ENCODE results near the gene MCTP1. TPM values are rescaled to one million over a fixed set of nuclear protein-coding genes. Genes with fewer than 3 reads are reported as not detected.

MCTP1 gene
- total and polyA plus RNA-seq, 2 donors: 5.9 to 20.2 TPM

DNA sequence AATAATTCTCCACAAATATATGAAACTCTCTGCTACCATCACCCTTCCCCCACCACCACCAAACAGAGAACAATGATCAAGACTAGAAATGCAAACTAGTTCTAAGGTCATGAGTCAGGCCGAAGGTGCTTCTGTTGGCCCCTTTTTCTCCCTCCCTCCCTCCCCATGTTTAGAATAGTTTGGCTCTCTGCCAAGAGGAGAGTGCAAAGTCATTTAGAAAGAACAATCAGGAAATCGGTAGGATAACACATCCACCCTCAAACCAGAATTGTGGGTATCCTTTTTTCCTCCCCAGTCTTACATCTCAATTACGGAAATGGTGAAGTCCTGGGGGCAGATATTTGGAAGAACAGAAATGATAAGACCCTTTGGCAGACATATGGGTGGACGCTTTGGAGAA lies 496.4 kb downstream of the MCTP1 start:
- H3K36me3 ChIP-seq (ENCODE audit: control insufficient read depth in 2 of 2, insufficient read depth in 2 of 2, low read length in 1 of 2): peaks cover 0 to 10% of the 10 kb centered on the region in 2 donors
- H3K4me1 ChIP-seq (ENCODE audit: control insufficient read depth in 2 of 2, insufficient read depth in 2 of 2, low read length in 2 of 2): peaks cover 16 to 30% of the 10 kb centered on the region in 2 donors
- H3K4me3 ChIP-seq (ENCODE audit: low read length in 2 of 2): no peak overlapping the region
- 93% methylated on average over 4 of the region's 4 CpGs for WGBS
- no peak for DNase-seq (ENCODE audit: low read depth in 6 of 9, low spot score in 9 of 9)
- H3K27me3 ChIP-seq (ENCODE audit: control insufficient read depth in 2 of 2, insufficient read depth in 1 of 2, low read length in 1 of 2): no peaks in the 10 kb centered on the region
- H3K27ac ChIP-seq (ENCODE audit: low read depth in 1 of 2, low read length in 1 of 2): no peak overlapping the region
- peaks cover 0 to 11% of the 10 kb centered on the region in 2 donors for H3K9me3 ChIP-seq (ENCODE audit: control insufficient read depth in 2 of 2, insufficient read depth in 1 of 2, low read length in 1 of 2)

DNA sequence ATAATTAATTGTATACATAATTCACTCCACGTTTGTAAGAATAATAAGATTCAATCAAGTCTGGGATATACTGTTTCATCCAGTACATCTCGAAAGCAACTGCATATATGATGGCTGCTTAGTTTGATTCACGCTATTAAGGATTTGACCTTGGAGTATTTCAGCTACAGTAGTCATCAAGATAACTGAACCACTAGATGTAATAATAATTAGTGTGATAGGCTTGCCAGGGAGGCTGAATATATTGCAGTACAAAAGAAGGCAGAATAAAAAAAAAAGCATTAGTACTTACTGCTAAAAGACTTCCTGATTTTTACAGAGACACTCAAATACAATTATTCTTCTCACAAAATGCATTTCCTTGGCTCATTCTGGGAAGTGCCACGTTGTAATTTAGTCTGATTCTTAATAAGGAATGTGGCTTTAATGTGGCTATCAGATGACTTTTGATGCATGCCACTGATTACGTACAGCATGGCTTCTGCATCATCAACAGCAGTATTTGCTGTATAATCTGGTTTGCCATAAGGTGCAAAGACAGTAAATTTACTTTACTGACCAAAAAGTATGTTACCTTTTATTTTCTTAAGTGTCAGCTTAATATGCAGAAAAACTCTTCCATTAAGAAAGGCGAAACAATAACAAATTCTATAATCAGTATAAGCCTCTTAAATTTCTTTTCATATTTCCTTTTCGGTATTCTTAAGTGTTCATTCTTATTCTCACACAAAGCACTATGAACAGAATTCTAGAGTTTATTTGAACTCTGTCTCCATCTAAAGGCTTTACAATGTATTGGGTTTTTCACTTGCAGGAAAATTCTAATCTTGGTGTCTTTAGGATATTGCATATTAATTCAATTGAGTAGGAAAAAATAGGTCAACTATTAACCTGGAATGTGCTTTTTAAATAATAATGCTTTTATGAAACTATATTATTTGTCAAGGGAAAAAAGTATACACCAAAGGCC lies 500.1 kb downstream of the MCTP1 start:
- H3K36me3 ChIP-seq (ENCODE audit: control insufficient read depth in 2 of 2, insufficient read depth in 2 of 2, low read length in 1 of 2): peaks cover 0 to 3% of the 10 kb centered on the region in 2 donors
- 82% methylated on average over 7 of the region's 7 CpGs for WGBS
- DNase-seq (ENCODE audit: low read depth in 6 of 9, low spot score in 9 of 9): peak in 1 of 9 donors; percentile 61

DNA sequence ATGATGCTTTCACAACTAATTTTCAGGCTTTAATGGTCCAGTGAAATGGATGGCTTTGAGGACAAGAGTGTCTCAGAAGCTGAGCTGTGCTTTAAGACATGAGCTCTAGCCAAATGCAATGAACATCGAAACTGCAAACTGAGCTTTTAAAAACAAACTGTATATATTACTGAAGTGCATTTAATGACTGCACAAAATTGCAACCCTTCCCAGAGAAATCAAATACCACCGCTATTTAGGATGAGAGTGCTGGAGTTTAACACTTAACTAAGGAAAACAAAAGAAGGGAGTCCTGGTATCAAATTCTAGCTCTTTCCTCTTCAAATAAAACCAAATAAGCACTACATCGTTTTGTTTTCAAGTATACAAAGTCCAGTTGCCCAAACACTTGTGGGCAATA lies 502.5 kb downstream of the MCTP1 start:
- H3K36me3 ChIP-seq (ENCODE audit: control insufficient read depth in 2 of 2, insufficient read depth in 2 of 2, low read length in 1 of 2): peaks cover 0 to 10% of the 10 kb centered on the region in 2 donors
- no peak overlapping the region for H3K4me3 ChIP-seq (ENCODE audit: low read length in 2 of 2)

More for the DNA sequence above, 500.1 kb downstream of the MCTP1 start:
- no peak overlapping the region for H3K4me3 ChIP-seq (ENCODE audit: low read length in 2 of 2)
- H3K9me3 ChIP-seq (ENCODE audit: control insufficient read depth in 2 of 2, insufficient read depth in 1 of 2, low read length in 1 of 2): no peaks in the 10 kb centered on the region
- no peaks in the 10 kb centered on the region for H3K4me1 ChIP-seq (ENCODE audit: control insufficient read depth in 2 of 2, insufficient read depth in 2 of 2, low read length in 2 of 2)
- peak overlapping the region in 1 of 2 donors; percentile 22 for H3K27ac ChIP-seq (ENCODE audit: low read depth in 1 of 2, low read length in 1 of 2)
- H3K27me3 ChIP-seq (ENCODE audit: control insufficient read depth in 2 of 2, insufficient read depth in 1 of 2, low read length in 1 of 2): no peaks in the 10 kb centered on the region

DNA sequence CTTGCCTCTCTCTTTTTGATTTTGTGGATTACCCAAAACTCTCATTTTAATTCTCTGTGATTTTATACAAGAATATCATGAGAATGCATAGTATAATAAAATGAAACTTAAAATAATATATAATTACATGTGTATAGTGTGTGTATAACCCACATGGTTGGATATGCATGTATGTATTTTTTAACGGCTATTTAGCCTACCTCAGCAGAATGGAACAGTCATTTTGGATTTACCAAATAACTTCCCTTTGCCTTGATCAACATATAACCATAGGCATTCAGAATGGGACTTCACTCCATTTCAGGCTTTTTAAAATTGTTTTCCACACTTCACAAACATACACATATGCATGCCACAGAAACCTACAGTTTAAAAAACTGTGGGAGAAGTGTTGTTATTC lies 505.2 kb downstream of the MCTP1 start:
- no peak overlapping the region for H3K4me3 ChIP-seq (ENCODE audit: low read length in 2 of 2)
- WGBS: 98% methylated on average over 1 of the region's 1 CpG
- no peak overlapping the region for H3K27ac ChIP-seq (ENCODE audit: low read depth in 1 of 2, low read length in 1 of 2)
- peaks cover 0 to 13% of the 10 kb centered on the region in 2 donors for H3K36me3 ChIP-seq (ENCODE audit: control insufficient read depth in 2 of 2, insufficient read depth in 2 of 2, low read length in 1 of 2)
- H3K4me1 ChIP-seq (ENCODE audit: control insufficient read depth in 2 of 2, insufficient read depth in 2 of 2, low read length in 2 of 2): no peaks in the 10 kb centered on the region
- DNase-seq (ENCODE audit: low read depth in 6 of 9, low spot score in 9 of 9): no peak
- no peaks in the 10 kb centered on the region for H3K27me3 ChIP-seq (ENCODE audit: control insufficient read depth in 2 of 2, insufficient read depth in 1 of 2, low read length in 1 of 2)
- H3K9me3 ChIP-seq (ENCODE audit: control insufficient read depth in 2 of 2, insufficient read depth in 1 of 2, low read length in 1 of 2): no peaks in the 10 kb centered on the region

More for the DNA sequence above, 502.5 kb downstream of the MCTP1 start:
- Histone ChIP-seq H3K9me3 (ENCODE audit: control insufficient read depth in 2 of 2, insufficient read depth in 1 of 2, low read length in 1 of 2) (no peaks in the 10 kb centered on the region), H3K27me3 (ENCODE audit: control insufficient read depth in 2 of 2, insufficient read depth in 1 of 2, low read length in 1 of 2) (no peaks in the 10 kb centered on the region), H3K4me1 (ENCODE audit: control insufficient read depth in 2 of 2, insufficient read depth in 2 of 2, low read length in 2 of 2) (no peaks in the 10 kb centered on the region), H3K27ac (ENCODE audit: low read depth in 1 of 2, low read length in 1 of 2) (no peak overlapping the region)
- WGBS: 98% methylated on average over 3 of the region's 3 CpGs
- DNase-seq (ENCODE audit: low read depth in 6 of 9, low spot score in 9 of 9): no peak

DNA sequence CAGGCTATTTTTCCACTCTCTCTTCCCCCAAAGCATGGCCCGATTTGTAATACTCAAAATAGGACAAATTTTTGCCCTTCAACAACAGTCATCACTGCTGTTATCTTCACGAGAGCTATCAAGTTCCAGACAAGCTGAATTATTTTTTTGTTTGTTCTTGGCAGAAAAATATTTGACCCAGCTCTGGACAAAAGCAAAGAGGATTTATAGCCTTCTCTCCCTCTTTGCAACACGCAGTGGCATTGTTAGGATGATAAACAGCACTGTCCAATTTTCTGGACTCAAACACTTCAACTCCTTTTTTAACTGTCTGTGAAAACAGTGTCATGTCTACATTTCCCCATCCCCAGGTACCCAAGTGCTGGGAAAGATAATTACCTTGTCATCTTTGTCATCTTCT lies 506.2 kb downstream of the MCTP1 start:
- Histone ChIP-seq H3K9me3 (ENCODE audit: control insufficient read depth in 2 of 2, insufficient read depth in 1 of 2, low read length in 1 of 2) (no peaks in the 10 kb centered on the region), H3K4me3 (ENCODE audit: low read length in 2 of 2) (no peak overlapping the region), H3K27me3 (ENCODE audit: control insufficient read depth in 2 of 2, insufficient read depth in 1 of 2, low read length in 1 of 2) (no peaks in the 10 kb centered on the region), H3K4me1 (ENCODE audit: control insufficient read depth in 2 of 2, insufficient read depth in 2 of 2, low read length in 2 of 2) (no peaks in the 10 kb centered on the region), H3K36me3 (ENCODE audit: control insufficient read depth in 2 of 2, insufficient read depth in 2 of 2, low read length in 1 of 2) (peaks cover 0 to 19% of the 10 kb centered on the region in 2 donors), H3K27ac (ENCODE audit: low read depth in 1 of 2, low read length in 1 of 2) (no peak overlapping the region)
- WGBS: 94% methylated on average over 3 of the region's 3 CpGs
- no peak for DNase-seq (ENCODE audit: low read depth in 6 of 9, low spot score in 9 of 9)

DNA sequence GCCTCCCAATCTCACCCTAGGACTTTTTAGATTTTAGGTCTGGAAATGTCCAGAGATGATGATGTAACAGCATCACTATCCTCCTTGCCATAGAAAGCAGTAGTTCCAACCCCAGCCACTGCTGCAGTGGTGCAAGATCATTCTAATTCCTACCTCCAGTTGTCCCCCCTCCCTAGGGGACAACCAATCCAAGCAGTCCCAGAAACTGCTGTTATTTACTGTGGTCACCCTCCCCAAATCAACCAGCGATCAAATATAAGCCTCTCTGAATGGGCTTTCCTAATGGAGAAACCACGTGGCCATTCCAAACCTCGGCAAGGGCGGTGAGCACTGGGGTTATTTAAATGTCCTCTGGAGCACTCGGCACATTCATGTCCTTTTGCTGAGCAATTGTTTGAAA lies 506.6 kb downstream of the MCTP1 start:
- 97% methylated on average over 5 of the region's 5 CpGs for WGBS
- no peak for DNase-seq (ENCODE audit: low read depth in 6 of 9, low spot score in 9 of 9)
- H3K4me3 ChIP-seq (ENCODE audit: low read length in 2 of 2): no peak overlapping the region
- no peaks in the 10 kb centered on the region for H3K4me1 ChIP-seq (ENCODE audit: control insufficient read depth in 2 of 2, insufficient read depth in 2 of 2, low read length in 2 of 2)
- no peaks in the 10 kb centered on the region for H3K9me3 ChIP-seq (ENCODE audit: control insufficient read depth in 2 of 2, insufficient read depth in 1 of 2, low read length in 1 of 2)
- H3K27me3 ChIP-seq (ENCODE audit: control insufficient read depth in 2 of 2, insufficient read depth in 1 of 2, low read length in 1 of 2): no peaks in the 10 kb centered on the region
- no peak overlapping the region for H3K27ac ChIP-seq (ENCODE audit: low read depth in 1 of 2, low read length in 1 of 2)
- peaks cover 0 to 19% of the 10 kb centered on the region in 2 donors for H3K36me3 ChIP-seq (ENCODE audit: control insufficient read depth in 2 of 2, insufficient read depth in 2 of 2, low read length in 1 of 2)

DNA sequence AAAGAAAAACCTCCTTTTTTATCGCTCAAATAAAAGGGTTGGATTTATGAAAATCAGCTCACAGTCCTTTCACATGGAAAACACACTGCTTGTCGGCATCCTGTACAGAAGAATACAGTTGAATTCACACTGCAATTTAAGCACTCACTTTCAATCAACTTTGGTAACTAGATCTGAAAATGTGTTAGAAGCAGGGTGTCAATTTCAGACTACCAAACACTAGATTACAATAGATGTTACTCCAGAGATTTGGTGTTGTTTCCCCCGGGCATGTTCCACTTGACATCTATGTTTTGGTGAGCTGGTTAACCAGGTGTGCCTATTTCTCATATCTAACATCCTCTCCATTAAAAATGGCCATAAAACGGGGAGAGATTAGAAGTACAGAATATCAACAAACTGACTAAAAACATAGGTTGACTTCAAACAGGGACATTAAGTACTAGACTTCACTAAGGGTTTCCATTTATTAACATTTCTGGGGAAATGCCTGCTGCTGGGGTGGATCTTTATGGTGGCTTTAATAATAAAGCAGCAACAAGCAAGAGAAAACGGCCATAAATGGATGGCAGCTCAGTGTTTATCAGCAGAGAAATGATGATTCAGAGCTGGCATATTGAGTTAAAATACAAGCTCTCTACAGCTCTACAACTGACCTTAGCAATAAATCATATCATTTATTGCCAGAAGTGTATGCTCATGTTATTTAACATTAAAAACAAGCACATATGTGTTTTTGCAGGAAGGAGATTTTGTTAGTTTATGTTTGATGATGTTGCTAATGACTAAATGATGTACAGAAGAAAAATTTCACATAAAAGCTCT lies 507.6 kb downstream of the MCTP1 start:
- Histone ChIP-seq H3K9me3 (ENCODE audit: control insufficient read depth in 2 of 2, insufficient read depth in 1 of 2, low read length in 1 of 2) (no peaks in the 10 kb centered on the region), H3K27ac (ENCODE audit: low read depth in 1 of 2, low read length in 1 of 2) (no peak overlapping the region), H3K27me3 (ENCODE audit: control insufficient read depth in 2 of 2, insufficient read depth in 1 of 2, low read length in 1 of 2) (no peaks in the 10 kb centered on the region), H3K36me3 (ENCODE audit: control insufficient read depth in 2 of 2, insufficient read depth in 2 of 2, low read length in 1 of 2) (peaks cover 0 to 21% of the 10 kb centered on the region in 2 donors), H3K4me1 (ENCODE audit: control insufficient read depth in 2 of 2, insufficient read depth in 2 of 2, low read length in 2 of 2) (peaks cover 0 to 1% of the 10 kb centered on the region in 2 donors), H3K4me3 (ENCODE audit: low read length in 2 of 2) (no peak overlapping the region)
- 96% methylated on average over 5 of the region's 5 CpGs for WGBS
- DNase-seq (ENCODE audit: low read depth in 6 of 9, low spot score in 9 of 9): no peak

DNA sequence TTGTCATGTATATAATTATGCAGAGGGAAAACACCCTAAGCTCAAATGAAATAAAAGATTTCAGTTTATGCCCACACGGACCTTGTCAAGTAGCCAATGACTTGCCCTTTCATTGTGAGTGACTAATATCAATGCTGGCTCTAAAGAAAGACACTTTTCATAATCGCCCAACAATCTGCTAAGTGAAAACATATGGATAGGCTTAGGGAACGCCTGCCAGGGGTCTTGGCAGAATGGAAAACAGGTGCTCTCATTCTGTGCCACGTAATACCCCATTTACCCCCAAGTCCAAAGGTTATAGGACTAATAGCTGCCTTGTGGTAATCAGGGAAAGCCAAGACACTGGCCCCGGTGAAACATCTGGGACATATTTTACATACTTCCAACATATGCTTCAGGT lies 508.7 kb downstream of the MCTP1 start:
- no peaks in the 10 kb centered on the region for H3K9me3 ChIP-seq (ENCODE audit: control insufficient read depth in 2 of 2, insufficient read depth in 1 of 2, low read length in 1 of 2)
- H3K27ac ChIP-seq (ENCODE audit: low read depth in 1 of 2, low read length in 1 of 2): no peak overlapping the region
- WGBS: 93% methylated on average over 5 of the region's 5 CpGs
- H3K4me3 ChIP-seq (ENCODE audit: low read length in 2 of 2): no peak overlapping the region
- H3K36me3 ChIP-seq (ENCODE audit: control insufficient read depth in 2 of 2, insufficient read depth in 2 of 2, low read length in 1 of 2): peaks cover 0 to 26% of the 10 kb centered on the region in 2 donors
- H3K4me1 ChIP-seq (ENCODE audit: control insufficient read depth in 2 of 2, insufficient read depth in 2 of 2, low read length in 2 of 2): peaks cover 0 to 7% of the 10 kb centered on the region in 2 donors
- no peak for DNase-seq (ENCODE audit: low read depth in 6 of 9, low spot score in 9 of 9)
- H3K27me3 ChIP-seq (ENCODE audit: control insufficient read depth in 2 of 2, insufficient read depth in 1 of 2, low read length in 1 of 2): no peaks in the 10 kb centered on the region

DNA sequence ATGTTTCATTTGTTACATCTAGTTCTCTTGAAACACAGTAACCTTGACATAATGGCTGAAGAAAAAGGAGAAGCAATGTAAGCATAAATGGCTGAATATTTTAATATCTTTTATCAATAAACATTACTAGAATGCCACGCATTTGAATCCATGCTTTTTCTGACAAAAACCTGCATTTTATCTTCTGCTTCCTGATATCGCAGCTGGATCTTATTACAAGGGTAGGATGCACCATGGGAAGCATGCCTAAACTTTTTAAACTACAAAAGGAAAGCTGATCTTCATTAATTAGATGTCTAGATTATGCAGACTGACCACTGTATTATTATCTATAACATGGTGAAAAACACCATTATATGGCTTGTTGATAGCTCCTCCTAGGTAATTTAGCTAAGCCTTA lies 509.8 kb downstream of the MCTP1 start:
- no peaks in the 10 kb centered on the region for H3K9me3 ChIP-seq (ENCODE audit: control insufficient read depth in 2 of 2, insufficient read depth in 1 of 2, low read length in 1 of 2)
- WGBS: 96% methylated on average over 2 of the region's 2 CpGs
- peaks cover 0 to 27% of the 10 kb centered on the region in 2 donors for H3K36me3 ChIP-seq (ENCODE audit: control insufficient read depth in 2 of 2, insufficient read depth in 2 of 2, low read length in 1 of 2)
- DNase-seq (ENCODE audit: low read depth in 6 of 9, low spot score in 9 of 9): no peak
- H3K4me1 ChIP-seq (ENCODE audit: control insufficient read depth in 2 of 2, insufficient read depth in 2 of 2, low read length in 2 of 2): peaks cover 0 to 7% of the 10 kb centered on the region in 2 donors
- no peak overlapping the region for H3K27ac ChIP-seq (ENCODE audit: low read depth in 1 of 2, low read length in 1 of 2)
- no peak overlapping the region for H3K4me3 ChIP-seq (ENCODE audit: low read length in 2 of 2)
- no peaks in the 10 kb centered on the region for H3K27me3 ChIP-seq (ENCODE audit: control insufficient read depth in 2 of 2, insufficient read depth in 1 of 2, low read length in 1 of 2)
